Coronary artery (tissue), 2 donors: ENCODE results near the gene DOCK1.

Source experiments
- DNase-seq: peaks from one replicate; pipeline ENCODE4 v3.0.0-alpha.2; 2017; ENCODE audit warnings: low spot score
- H3K27ac ChIP-seq, 2 donors: fragments of 200-600 bp; sonication (generic); one replicate each; pipeline ENCODE4 v1.5.1; 2016 to 2019
- H3K4me3 ChIP-seq: fragments of 200-600 bp; sonication (generic); 2 replicates; pipeline ENCODE4 v1.5.1; 2016; ENCODE audit warnings: mild to moderate bottlenecking, moderate library complexity
- CTCF ChIP-seq: fragments of 200-600 bp; sonication (generic); IDR thresholded peaks from one replicate; pipeline ENCODE4 v1.5.1; 2019; ENCODE audit warnings: antibody characterized with exemption

Gene DOCK1

GRCh38 chr10:127063762-127064161 is 158.5 kb downstream of the DOCK1 start:
- Histone ChIP-seq H3K4me3 (no peak overlapping the region), H3K27ac (no peak overlapping the region)
- no peak for TF ChIP-seq CTCF
- DNase-seq: no peak

- Histone ChIP-seq H3K27ac (no peak overlapping the region), H3K4me3 (no peak overlapping the region)
- no peak for DNase-seq
- TF ChIP-seq CTCF: no peak
Measured at GRCh38 chr10:127064474-127064873, 159.2 kb downstream of the DOCK1 start.

GRCh38 chr10:127067542-127068194 is 162.4 kb downstream of the DOCK1 start:
- H3K27ac ChIP-seq: no peak overlapping the region
- no peak for TF ChIP-seq CTCF
- no peak overlapping the region for H3K4me3 ChIP-seq
- DNase-seq: no peak

- no peak overlapping the region for H3K27ac ChIP-seq
- DNase-seq: no peak
- no peak for TF ChIP-seq CTCF
- no peak overlapping the region for H3K4me3 ChIP-seq
Measured at GRCh38 chr10:127068485-127068884, 163.3 kb downstream of the DOCK1 start.

- TF ChIP-seq CTCF: no peak
- Histone ChIP-seq H3K4me3 (no peak overlapping the region), H3K27ac (no peak overlapping the region)
- no peak for DNase-seq
Measured at GRCh38 chr10:127069436-127069835, 164.2 kb downstream of the DOCK1 start.

GRCh38 chr10:127071126-127071525 is 165.9 kb downstream of the DOCK1 start:
- no peak overlapping the region for H3K4me3 ChIP-seq
- TF ChIP-seq CTCF: no peak
- H3K27ac ChIP-seq: no peak overlapping the region
- no peak for DNase-seq

GRCh38 chr10:127073666-127074065 is 168.4 kb downstream of the DOCK1 start:
- no peak for DNase-seq
- H3K27ac ChIP-seq: no peak overlapping the region
- TF ChIP-seq CTCF: no peak
- H3K4me3 ChIP-seq: no peak overlapping the region
